GM18909 (cell line): Measurements from ENCODE around the gene MTX1.
"Not testable (repeated sequence)": the region's sequence is repeated elsewhere in the genome, so short reads cannot be mapped to it uniquely, and the experiment has no call there.

Experiments used
- ATAC-seq: cut with Tn5 transposase; IDR thresholded peaks from one replicate; pipeline ENCODE4 v1.9.1; 2021; ENCODE audit warnings: mild to moderate bottlenecking; ENCODE audit not compliant: unreplicated experiment, poor library complexity

MTX1 gene

DNA sequence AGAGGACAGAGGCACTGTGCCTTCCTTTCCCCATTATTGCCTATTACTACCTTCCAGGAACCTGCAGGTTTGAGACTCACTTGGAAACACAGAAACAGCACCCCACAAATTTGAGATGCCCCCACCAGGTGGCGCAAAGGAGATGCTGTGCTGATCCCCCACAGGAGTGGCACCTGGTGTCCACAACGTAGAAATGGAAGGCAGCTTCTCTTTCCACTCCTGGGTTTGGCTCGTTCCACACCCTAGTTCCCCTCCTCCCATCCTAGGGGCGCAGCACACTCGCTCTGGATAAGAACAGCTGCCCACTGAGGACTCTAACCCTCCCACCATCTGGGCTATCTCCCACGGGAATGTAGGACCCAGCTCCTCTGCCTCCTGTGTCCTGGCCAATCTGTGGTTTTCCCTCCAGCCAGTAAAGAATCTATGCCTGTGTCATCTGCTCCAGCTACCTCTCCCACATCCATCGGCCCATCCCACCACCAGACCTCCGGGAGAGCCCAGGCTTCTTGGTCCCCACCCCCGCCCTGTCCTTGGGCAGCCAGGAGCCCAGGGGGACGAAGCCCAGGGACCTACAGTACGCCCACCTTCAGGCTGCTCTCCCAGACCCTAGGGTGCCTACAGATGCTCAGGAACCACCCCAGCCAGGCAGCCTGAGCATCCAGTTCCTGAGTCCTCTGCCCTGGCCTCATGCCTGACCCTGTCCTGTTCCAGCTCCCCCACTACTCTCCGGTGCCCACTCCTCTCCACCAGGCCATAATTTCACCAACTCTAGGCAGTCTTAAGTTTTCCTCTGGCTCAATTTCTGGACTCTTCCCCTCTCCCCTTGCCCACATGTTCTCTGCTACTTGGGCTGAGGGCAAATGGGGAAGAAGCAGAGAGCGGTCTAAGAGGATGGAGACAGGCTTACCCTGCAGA is 1.3 kb upstream of the MTX1 start:
- no peak for ATAC-seq

GRCh38 chr1:155207806-155208540 is 522 bp upstream of the MTX1 start, which contains the start of gene THBS3:
THBS3 (minus strand) TSS chr1:155207897; CDS start chr1:155207876, 21 bp downstream.
- ATAC-seq: no peak

DNA sequence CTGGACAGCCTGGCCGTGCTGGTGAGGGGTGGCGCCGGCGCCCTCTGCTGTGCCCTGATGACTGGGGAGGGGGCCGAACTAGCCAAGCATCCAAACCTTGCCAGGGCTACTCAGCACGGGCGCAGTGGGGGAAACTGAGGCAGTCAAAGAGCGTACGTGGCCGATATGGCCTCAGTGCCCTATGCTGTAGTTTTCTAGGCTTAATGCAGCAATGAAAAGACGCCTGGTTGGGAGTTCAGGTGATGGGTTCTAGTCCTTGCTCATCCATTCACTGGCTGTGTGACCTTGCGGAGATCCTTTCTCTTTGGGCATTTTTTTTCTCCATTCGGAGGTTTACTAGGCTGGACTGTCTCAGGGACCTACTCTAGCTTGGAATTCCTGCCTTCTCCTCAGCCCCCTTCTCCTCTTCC is 822 bp downstream of the MTX1 start:
- ATAC-seq: no peak

DNA sequence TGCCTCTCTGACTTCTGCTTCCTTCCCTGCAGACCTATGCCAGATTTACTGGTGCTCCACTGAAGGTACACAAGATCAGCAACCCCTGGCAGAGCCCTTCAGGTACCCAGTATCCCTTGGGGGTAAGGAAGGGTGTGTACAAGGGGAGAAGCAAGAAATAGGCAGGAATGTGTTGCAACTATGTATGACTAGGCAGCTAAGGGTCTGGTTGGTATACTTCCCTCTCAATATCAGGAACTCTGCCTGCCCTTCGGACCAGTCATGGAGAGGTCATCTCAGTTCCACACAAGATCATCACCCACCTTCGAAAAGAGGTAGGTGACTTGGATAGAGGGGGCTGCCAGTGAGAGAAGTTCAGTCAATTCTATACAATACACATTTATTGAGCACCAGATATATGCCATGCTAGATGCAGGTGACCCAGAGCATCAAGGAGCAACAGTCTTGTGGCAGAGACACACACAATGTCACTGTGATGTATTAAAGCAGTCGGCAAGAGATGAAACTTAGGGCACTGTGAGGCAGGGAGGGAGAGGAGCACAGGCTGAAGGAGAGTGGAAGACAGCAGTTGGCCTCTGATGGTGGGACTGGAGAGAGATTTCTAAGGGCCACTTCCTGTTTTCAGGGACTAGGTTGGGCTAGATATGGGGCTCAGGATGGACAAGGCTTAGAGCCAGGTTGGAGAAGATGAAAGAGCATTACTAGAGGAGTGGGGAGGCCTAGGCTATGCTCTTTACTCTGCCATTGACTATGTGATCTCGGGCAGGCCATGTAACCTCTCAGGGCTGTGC is 2.0 kb downstream of the MTX1 start:
- no peak for ATAC-seq

GRCh38 chr1:155211381-155212050 is 3.0 kb downstream of the MTX1 start:
- ATAC-seq: not testable (repeated sequence)

- ATAC-seq: not testable (repeated sequence)
Observed at GRCh38 chr1:155212051-155212440, 3.6 kb downstream of the MTX1 start.

DNA sequence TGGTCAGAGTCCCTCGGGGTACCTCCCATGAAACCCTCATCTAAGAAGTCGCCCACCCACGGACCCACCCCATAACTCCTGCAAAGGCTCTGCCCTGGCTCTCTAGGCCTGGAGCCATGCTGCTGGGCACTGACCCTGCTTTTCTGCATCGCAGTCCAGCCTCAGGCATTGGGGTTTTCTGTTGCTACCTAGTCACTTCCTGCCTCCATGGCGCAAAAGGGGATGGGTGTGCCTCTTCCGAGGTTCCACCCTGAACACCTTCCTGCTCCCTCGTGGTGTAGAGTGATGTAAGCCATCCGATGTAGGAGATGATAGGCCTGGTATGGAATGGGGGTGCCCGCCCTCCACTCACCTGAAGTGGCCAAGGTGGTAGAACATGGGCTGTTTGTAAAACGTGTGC is 6.2 kb downstream of the MTX1 start:
- ATAC-seq: not testable (repeated sequence)

GRCh38 chr1:155218854-155219591 is 10.5 kb downstream of the MTX1 start:
- no peak for ATAC-seq

DNA sequence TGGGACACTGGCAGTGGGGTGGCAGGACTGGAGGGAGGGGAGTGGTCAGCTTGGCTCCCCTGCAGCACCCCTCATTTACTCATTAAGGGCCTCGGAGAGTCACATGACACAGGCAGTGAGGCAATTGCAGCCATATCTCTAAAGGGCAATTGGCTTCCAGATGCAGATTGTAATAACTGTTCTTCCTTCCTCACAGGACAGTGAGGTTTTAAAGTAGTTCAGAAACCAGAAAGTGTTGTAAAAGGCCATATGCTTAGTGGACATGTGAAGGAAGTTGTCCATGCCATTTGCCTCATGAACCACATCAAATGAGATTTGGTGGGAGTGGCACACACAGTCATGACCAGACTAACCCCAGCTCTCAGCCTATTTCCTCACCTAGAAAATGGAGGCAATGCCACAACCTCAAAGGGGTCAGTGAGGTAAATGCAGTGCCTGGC is 11.1 kb downstream of the MTX1 start:
- ATAC-seq: no peak

- not testable (repeated sequence) for ATAC-seq
Observed at GRCh38 chr1:155220211-155220965, 11.9 kb downstream of the MTX1 start.

GRCh38 chr1:155223047-155223446 is 14.6 kb downstream of the MTX1 start:
- no peak for ATAC-seq

- not testable (repeated sequence) for ATAC-seq
Observed at GRCh38 chr1:155225404-155225759, 16.9 kb downstream of the MTX1 start.

- ATAC-seq: peak; percentile 37
Observed at GRCh38 chr1:155226188-155226909, 17.9 kb downstream of the MTX1 start.

DNA sequence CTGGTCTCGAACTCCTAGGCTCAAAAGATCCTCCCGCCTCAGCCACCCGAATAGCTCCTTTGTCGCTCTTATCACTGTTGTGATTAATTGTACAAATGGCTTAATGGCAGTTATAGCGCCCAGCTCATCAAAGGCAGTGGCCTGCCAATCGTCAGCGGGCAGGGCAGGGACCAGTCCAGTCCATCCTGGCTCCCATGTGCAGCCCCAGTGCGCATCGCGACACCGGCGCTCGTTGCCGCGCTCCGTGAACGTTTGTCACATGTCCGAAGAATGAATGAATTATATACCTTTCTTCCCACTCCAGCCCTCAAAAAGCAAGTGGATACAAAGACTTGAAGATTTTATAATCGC is 18.4 kb downstream of the MTX1 start:
- ATAC-seq: peak; percentile 35

GRCh38 chr1:155227261-155228095 is 19.0 kb downstream of the MTX1 start:
- ATAC-seq: peak; percentile 91

DNA sequence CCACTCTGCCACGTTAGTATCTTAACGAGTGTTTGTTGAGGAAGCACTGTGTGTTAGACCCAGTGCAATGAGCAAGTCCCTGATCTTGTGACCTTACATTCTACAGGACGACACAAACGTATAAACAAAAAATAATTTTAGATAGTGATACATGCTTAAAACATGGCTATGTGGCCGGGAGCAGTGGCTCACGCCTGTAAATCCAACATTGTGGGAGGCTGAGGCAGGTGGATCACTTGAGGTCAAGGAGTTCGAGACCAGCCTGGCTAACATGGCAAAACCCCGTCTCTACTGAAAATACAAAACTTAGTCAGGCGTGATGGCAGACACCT is 19.6 kb downstream of the MTX1 start:
- ATAC-seq: no peak

DNA sequence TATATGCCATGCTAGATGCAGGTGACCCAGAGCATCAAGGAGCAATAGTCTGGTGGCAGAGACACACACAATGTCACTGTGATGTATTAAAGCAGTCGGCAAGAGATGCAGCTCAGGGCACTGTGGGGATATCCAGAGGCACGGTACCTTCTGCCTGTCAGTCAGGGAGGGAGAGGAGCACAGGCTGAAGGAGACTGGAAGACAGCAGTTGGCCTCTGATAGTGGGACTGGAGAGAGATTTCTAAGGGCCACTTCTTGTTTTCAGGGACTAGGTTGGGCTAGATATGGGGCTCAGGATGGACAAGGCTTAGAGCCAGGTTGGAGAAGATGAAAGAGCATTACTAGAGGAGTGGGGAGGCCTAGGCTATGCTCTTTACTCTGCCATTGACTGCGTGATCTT is 22.8 kb downstream of the MTX1 start:
- not testable (repeated sequence) for ATAC-seq
